GM06990 (cell line): Measurements from ENCODE around the gene ST6GALNAC5.
"Not testable (repeated sequence)": the region's sequence is repeated elsewhere in the genome, so short reads cannot be mapped to it uniquely, and the experiment has no call there.

Experiments used
- DNase-seq: peaks from one replicate; pipeline ENCODE4 v3.0.0-alpha.2; 2011; ENCODE audit not compliant: insufficient read length; ENCODE audit errors: extremely low read depth
- H3K27me3 ChIP-seq: replicated peaks from 2 replicates; pipeline ENCODE4 v1.6.0; 2011; ENCODE audit warnings: low read length; ENCODE audit not compliant: control insufficient read depth, insufficient read depth
- H3K36me3 ChIP-seq: 2 replicates; pipeline ENCODE4 v1.5.1; 2011; ENCODE audit warnings: low read length; ENCODE audit not compliant: control insufficient read depth, insufficient read depth
- H3K4me3 ChIP-seq: replicated peaks from 2 replicates; pipeline ENCODE4 v1.5.1; 2011; ENCODE audit warnings: low read depth, mild to moderate bottlenecking, control low read depth, low read length
- TF ChIP-seq, protein P1 (sequence below): IDR thresholded peaks from 2 replicates; pipeline ENCODE4 v1.5.1; 2011; ENCODE audit warnings: low read length, control low read depth, mild to moderate bottlenecking, inconsistent platforms; ENCODE audit not compliant: insufficient read depth, poor library complexity, severe bottlenecking

The ST6GALNAC5 gene

GRCh38 chr1:76867342-76868130 is at the start of gene ST6GALNAC5:
TSS of gene ST6GALNAC5 (plus strand) at chr1:76867480.
- Histone ChIP-seq H3K36me3 (no peaks in the 10 kb centered on the region), H3K27me3 (no peaks in the 10 kb centered on the region; the same call in 1 of the 2 replicates), H3K4me3 (peak within 1 kb of the TSS; percentile 14)
- TF ChIP-seq, protein P1, sequence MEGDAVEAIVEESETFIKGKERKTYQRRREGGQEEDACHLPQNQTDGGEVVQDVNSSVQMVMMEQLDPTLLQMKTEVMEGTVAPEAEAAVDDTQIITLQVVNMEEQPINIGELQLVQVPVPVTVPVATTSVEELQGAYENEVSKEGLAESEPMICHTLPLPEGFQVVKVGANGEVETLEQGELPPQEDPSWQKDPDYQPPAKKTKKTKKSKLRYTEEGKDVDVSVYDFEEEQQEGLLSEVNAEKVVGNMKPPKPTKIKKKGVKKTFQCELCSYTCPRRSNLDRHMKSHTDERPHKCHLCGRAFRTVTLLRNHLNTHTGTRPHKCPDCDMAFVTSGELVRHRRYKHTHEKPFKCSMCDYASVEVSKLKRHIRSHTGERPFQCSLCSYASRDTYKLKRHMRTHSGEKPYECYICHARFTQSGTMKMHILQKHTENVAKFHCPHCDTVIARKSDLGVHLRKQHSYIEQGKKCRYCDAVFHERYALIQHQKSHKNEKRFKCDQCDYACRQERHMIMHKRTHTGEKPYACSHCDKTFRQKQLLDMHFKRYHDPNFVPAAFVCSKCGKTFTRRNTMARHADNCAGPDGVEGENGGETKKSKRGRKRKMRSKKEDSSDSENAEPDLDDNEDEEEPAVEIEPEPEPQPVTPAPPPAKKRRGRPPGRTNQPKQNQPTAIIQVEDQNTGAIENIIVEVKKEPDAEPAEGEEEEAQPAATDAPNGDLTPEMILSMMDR = no peak
- DNase-seq = no peak

DNA sequence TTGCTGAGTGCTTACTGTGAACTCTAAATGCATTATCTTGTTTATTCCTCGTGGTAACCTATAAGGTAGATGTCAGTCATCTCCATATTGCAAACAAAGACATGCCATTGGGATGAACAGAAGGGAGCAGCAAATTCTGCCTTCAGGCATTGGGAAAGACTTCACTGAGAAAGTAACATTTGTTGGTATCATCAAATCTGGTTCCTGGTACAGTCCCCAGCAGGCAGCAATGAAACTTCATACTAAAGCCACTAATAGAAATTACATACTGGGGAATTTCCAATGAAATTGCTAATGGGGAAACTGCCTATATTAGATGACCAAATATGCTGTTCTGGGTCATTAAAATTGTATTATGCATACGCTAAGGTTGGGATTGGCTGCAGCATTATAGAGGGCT is 47.3 kb upstream of the ST6GALNAC5 start:
- TF ChIP-seq, protein P1 = no peak
- Histone ChIP-seq H3K4me3 (no peak overlapping the region), H3K36me3 (no peaks in the 10 kb centered on the region), H3K27me3 (no peaks in the 10 kb centered on the region)
- DNase-seq = no peak

DNA sequence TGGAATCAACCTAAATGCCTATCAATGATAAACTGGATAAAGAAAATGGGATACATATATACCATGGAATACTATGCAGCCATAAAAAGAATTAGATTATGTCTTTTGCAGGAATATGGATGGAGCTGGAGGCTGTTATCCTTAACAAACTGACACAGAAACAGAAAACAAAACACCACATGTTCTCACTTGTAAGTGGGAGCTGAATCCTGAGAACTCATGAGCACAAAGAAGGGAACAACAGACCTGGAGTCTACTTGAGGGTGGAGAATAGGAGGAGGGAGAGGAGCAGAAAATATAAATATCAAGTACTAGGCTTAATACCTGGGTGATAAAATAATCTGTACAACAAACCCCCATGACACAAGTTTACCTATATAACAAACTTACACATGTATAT is 44.3 kb upstream of the ST6GALNAC5 start:
- not testable (repeated sequence) for DNase-seq, H3K4me3 ChIP-seq, H3K27me3 ChIP-seq, H3K36me3 ChIP-seq

- TF ChIP-seq, protein P1 = no peak
- DNase-seq = no peak
- no peak overlapping the region for H3K4me3 ChIP-seq
- no peaks in the 10 kb centered on the region for H3K27me3 ChIP-seq
- H3K36me3 ChIP-seq = no peaks in the 10 kb centered on the region
These were observed 43.2 kb upstream of the ST6GALNAC5 start for GRCh38 chr1:76824106-76824505.

DNA sequence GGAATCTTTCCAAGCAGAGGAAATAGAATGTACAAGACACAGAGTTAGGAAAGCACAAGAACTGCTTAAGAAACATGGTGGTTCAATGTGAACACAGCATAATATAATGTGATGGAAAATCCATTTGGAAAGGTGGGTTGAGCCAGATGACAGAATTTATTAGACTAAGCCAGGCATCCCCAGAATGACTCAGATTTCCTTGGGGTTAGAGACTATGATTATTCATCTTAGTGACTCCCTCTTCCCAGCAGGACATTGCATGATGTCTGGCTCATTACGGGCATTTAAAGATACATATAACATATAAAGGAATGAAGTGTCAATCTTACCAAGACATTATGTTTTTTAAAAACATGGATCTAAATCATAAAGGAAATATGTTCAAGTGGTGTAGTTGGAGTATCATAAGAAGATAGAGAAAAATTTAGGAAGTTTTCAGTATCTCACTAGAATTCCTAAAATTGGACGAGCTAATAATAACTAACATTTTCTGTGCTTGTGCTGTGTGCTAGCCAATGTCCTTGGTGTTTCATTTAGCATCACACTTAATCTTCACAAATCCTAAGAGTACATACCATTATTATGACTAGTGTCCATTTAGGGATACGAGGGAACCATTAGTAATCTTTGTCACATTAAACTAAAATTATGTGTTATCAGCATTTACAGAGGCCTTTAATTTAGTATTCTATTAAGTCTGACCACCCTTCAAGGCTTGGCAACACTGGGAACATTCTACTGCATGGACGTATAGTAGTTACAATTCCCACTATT is 41.0 kb upstream of the ST6GALNAC5 start:
- DNase-seq = no peak
- no peaks in the 10 kb centered on the region for H3K36me3 ChIP-seq
- H3K4me3 ChIP-seq = no peak overlapping the region
- H3K27me3 ChIP-seq = no peaks in the 10 kb centered on the region
- TF ChIP-seq, protein P1 = no peak

GRCh38 chr1:76827066-76827465 is 40.2 kb upstream of the ST6GALNAC5 start:
- H3K4me3 ChIP-seq = no peak overlapping the region
- TF ChIP-seq, protein P1 = no peak

More at GRCh38 chr1:76827066-76827465, 40.2 kb upstream of the ST6GALNAC5 start:
- Histone ChIP-seq H3K36me3 (no peaks in the 10 kb centered on the region), H3K27me3 (no peaks in the 10 kb centered on the region)
- no peak for DNase-seq
